Astrocyte (in vitro differentiated cells and primary cell): ENCODE measurements around the gene GADL1.

Source experiments
- CTCF ChIP-seq: IDR thresholded peaks from 2 replicates; pipeline ENCODE4 v1.5.1; 2011; ENCODE audit warnings: low read depth, mild to moderate bottlenecking, inconsistent platforms, low read length, moderate library complexity; ENCODE audit not compliant: insufficient read depth
- EZH2 ChIP-seq: IDR thresholded peaks from 2 replicates; pipeline ENCODE4 v1.6.1; 2012; ENCODE audit warnings: mild to moderate bottlenecking, low read length, inconsistent platforms; ENCODE audit not compliant: insufficient read depth

- TF ChIP-seq CTCF (no peak), EZH2 (no peak)
Measured at GRCh38 chr3:30694668-30695067, 199.8 kb downstream of the GADL1 start.
